DOHH2 (cell line): Measurements from ENCODE around the gene ARHGEF7.

Experiments
- H3F3A ChIP-seq: fragments of 200-600 bp; sonication (generic), shearing (Covaris generic); 2 replicates; pipeline ENCODE4 v1.6.0; 2016; ENCODE audit warnings: antibody characterized with exemption, mild to moderate bottlenecking; ENCODE audit not compliant: control insufficient read depth, insufficient read depth
- H3K27ac ChIP-seq: fragments of 200-600 bp; sonication (generic); 2 replicates; pipeline ENCODE4 v1.5.1; 2014; ENCODE audit warnings: low read depth, mild to moderate bottlenecking, low read length, moderate library complexity
- H3K27me3 ChIP-seq: fragments of 200-600 bp; sonication (generic); 2 replicates; pipeline ENCODE4 v1.6.1; 2014; ENCODE audit warnings: mild to moderate bottlenecking, low read length, mixed read lengths; ENCODE audit not compliant: control insufficient read depth
- H3K36me3 ChIP-seq: fragments of 200-600 bp; sonication (generic); 2 replicates; pipeline ENCODE4 v1.6.1; 2014; ENCODE audit warnings: mild to moderate bottlenecking, low read length, moderate library complexity, mixed read lengths; ENCODE audit not compliant: control insufficient read depth
- H3K4me1 ChIP-seq: fragments of 200-600 bp; sonication (generic); 2 replicates; pipeline ENCODE4 v1.6.1; 2014; ENCODE audit warnings: mild to moderate bottlenecking, low read length, mixed read lengths; ENCODE audit not compliant: control insufficient read depth
- H3K4me2 ChIP-seq: fragments of 200-600 bp; sonication (generic); 2 replicates; pipeline ENCODE4 v1.6.0; 2014; ENCODE audit warnings: mild to moderate bottlenecking, low read length, moderate library complexity
- H3K4me3 ChIP-seq: fragments of 200-600 bp; sonication (generic); 2 replicates; pipeline ENCODE4 v1.5.1; 2014; ENCODE audit warnings: mild to moderate bottlenecking, low read length, mixed read lengths
- H3K79me2 ChIP-seq: fragments of 200-600 bp; sonication (generic); 2 replicates; pipeline ENCODE4 v1.6.1; 2014; ENCODE audit warnings: mild to moderate bottlenecking, low read length, mixed read lengths; ENCODE audit not compliant: control insufficient read depth
- H3K9me2 ChIP-seq: fragments of 200-600 bp; sonication (generic); replicated peaks from 2 replicates; pipeline ENCODE4 v1.6.1; 2014; ENCODE audit warnings: mild to moderate bottlenecking, low read length, mixed read lengths; ENCODE audit not compliant: control insufficient read depth
- H3K9me3 ChIP-seq: fragments of 200-600 bp; sonication (generic); 2 replicates; pipeline ENCODE4 v1.6.1; 2014; ENCODE audit warnings: antibody characterized with exemption, low read length, mixed read lengths; ENCODE audit not compliant: control insufficient read depth, insufficient read depth
- H4K20me1 ChIP-seq: fragments of 200-600 bp; sonication (generic); 2 replicates; pipeline ENCODE4 v1.6.0; 2014; ENCODE audit warnings: low read depth, mild to moderate bottlenecking, antibody characterized with exemption, low read length, moderate library complexity; ENCODE audit not compliant: control insufficient read depth, insufficient read depth
- CTCF ChIP-seq: fragments of 200-600 bp; sonication (generic); IDR thresholded peaks from one replicate; pipeline ENCODE4 v1.5.1; 2014; ENCODE audit warnings: antibody characterized with exemption, mild to moderate bottlenecking, low read depth, low read length; ENCODE audit not compliant: poor library complexity, severe bottlenecking
- EZH2phosphoT487 ChIP-seq: fragments of 200-600 bp; sonication (generic); IDR thresholded peaks from 2 replicates; pipeline ENCODE4 v1.6.1; 2017; ENCODE audit warnings: borderline replicate concordance, mild to moderate bottlenecking, antibody characterized with exemption, low read length, moderate library complexity, mixed read lengths

Gene ARHGEF7

GRCh38 chr13:111304603-111305289 lies 189.6 kb downstream of the ARHGEF7 start:
- H3K4me1 ChIP-seq: no peaks in the 10 kb centered on the region
- H3K36me3 ChIP-seq: peaks cover 87% of the 10 kb centered on the region
- TF ChIP-seq CTCF: no peak
- TF ChIP-seq EZH2phosphoT487: no peak
- no peak overlapping the region for H3K4me3 ChIP-seq
- H3K27ac ChIP-seq: no peak overlapping the region
- peaks cover 13% of the 10 kb centered on the region for H3K79me2 ChIP-seq
- H4K20me1 ChIP-seq: no peaks in the 10 kb centered on the region
- no peaks in the 10 kb centered on the region for H3K9me2 ChIP-seq
- H3K4me2 ChIP-seq: no peak overlapping the region
- H3K9me3 ChIP-seq: no peaks in the 10 kb centered on the region
- no peaks in the 10 kb centered on the region for H3K27me3 ChIP-seq
- H3F3A ChIP-seq: no peaks in the 10 kb centered on the region

GRCh38 chr13:111312944-111313590 lies 198.0 kb downstream of the ARHGEF7 start:
- H3K27me3 ChIP-seq: no peaks in the 10 kb centered on the region
- no peaks in the 10 kb centered on the region for H3K9me2 ChIP-seq
- H4K20me1 ChIP-seq: 0 out of 2 replicates have a peak, but pooled peaks cover 7% of the 10 kb centered on the region
- TF ChIP-seq CTCF: no peak
- TF ChIP-seq EZH2phosphoT487: no peak
- H3K4me2 ChIP-seq: no peak overlapping the region
- H3K9me3 ChIP-seq: no peaks in the 10 kb centered on the region
- no peak overlapping the region for H3K4me3 ChIP-seq
- no peak overlapping the region for H3K27ac ChIP-seq
- peaks cover 20% of the 10 kb centered on the region for H3K79me2 ChIP-seq
- no peaks in the 10 kb centered on the region for H3F3A ChIP-seq
- H3K4me1 ChIP-seq: no peaks in the 10 kb centered on the region
- peaks cover 15% of the 10 kb centered on the region for H3K36me3 ChIP-seq

- H3K9me3 ChIP-seq: no peaks in the 10 kb centered on the region
- 0 out of 2 replicates have a peak, but pooled peaks cover 7% of the 10 kb centered on the region for H4K20me1 ChIP-seq
- peaks cover 15% of the 10 kb centered on the region for H3K79me2 ChIP-seq
- H3K27ac ChIP-seq: no peak overlapping the region
- H3K4me2 ChIP-seq: no peak overlapping the region
- peaks cover 6% of the 10 kb centered on the region; the same call in 1 of the 2 replicates for H3K36me3 ChIP-seq
- no peak for TF ChIP-seq EZH2phosphoT487
- TF ChIP-seq CTCF: no peak
- H3K9me2 ChIP-seq: no peaks in the 10 kb centered on the region
- H3K4me3 ChIP-seq: no peak overlapping the region
- H3F3A ChIP-seq: no peaks in the 10 kb centered on the region
- no peaks in the 10 kb centered on the region for H3K4me1 ChIP-seq
- H3K27me3 ChIP-seq: no peaks in the 10 kb centered on the region
Measured at GRCh38 chr13:111313911-111314425, 198.9 kb downstream of the ARHGEF7 start.
